ENCODE results near the gene MBP.
"Not testable (repeated sequence)": the region's sequence is repeated elsewhere in the genome, so short reads cannot be mapped to it uniquely, and the experiment has no call there.

MBP gene

GRCh38 chr18:76959605-76960004 lies 173.0 kb downstream of the MBP start:
- no peak for DNase-seq

- DNase-seq: no peak
Measured at GRCh38 chr18:76958692-76959341, 173.8 kb downstream of the MBP start.

GRCh38 chr18:76957384-76958355 lies 174.9 kb downstream of the MBP start:
- DNase-seq: no peak

- DNase-seq: no peak
Measured at GRCh38 chr18:76956648-76957047, 175.9 kb downstream of the MBP start.

- no peak for DNase-seq
Measured at GRCh38 chr18:76955524-76956170, 176.9 kb downstream of the MBP start.

- DNase-seq: no peak
Measured at GRCh38 chr18:76953583-76954233, 178.9 kb downstream of the MBP start.

- no peak for DNase-seq
Measured at GRCh38 chr18:76953156-76953555, 179.4 kb downstream of the MBP start.

- DNase-seq: no peak
Measured at GRCh38 chr18:76952747-76953146, 179.8 kb downstream of the MBP start.

- peak; percentile 74 for DNase-seq
Measured at GRCh38 chr18:76951456-76952247, 180.9 kb downstream of the MBP start.

GRCh38 chr18:76948345-76948744 lies 184.2 kb downstream of the MBP start:
- no peak for DNase-seq

- not testable (repeated sequence) for DNase-seq
Measured at GRCh38 chr18:76944346-76944745, 188.2 kb downstream of the MBP start.

GRCh38 chr18:76943542-76944339 lies 188.8 kb downstream of the MBP start:
- DNase-seq: no peak

- DNase-seq: no peak
Measured at GRCh38 chr18:76941284-76941683, 191.3 kb downstream of the MBP start.

GRCh38 chr18:76938619-76939018 lies 194.0 kb downstream of the MBP start:
- no peak for DNase-seq

- no peak for DNase-seq
Measured at GRCh38 chr18:76937597-76937996, 195.0 kb downstream of the MBP start.

- no peak for DNase-seq
Measured at GRCh38 chr18:76936877-76937276, 195.7 kb downstream of the MBP start.

GRCh38 chr18:76935722-76936337 lies 196.8 kb downstream of the MBP start:
- no peak for DNase-seq

GRCh38 chr18:76932026-76932819 lies 200.4 kb downstream of the MBP start:
- no peak for DNase-seq

- DNase-seq: no peak
Measured at GRCh38 chr18:76931171-76931570, 201.4 kb downstream of the MBP start.

Measured in hematopoietic multipotent progenitor cell treated with erythropoietin and hydrocortisone succinate and interleukin-3 and kit ligand, for 8 days (in vitro differentiated cells).